ENCODE results near the gene CENPU.

DNA sequence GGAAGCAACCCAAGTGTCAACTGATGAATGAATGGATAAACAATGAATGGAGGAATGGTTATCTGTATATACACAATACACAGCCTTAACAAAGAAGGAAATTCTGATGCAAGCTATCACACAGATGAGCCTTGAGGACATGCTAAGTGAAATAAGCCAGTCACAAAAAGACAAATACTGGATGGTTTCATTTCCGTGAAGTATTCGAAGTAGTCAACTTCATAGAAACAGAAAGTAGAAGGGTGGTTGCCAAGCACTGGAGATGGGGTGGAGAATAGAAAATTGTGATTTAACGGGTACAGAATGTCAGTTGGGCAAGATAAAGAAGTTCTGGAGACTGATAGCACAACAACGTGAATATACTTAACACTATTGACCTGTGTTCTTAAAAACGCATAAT, 28.2 kb downstream of the CENPU start:
- no peak for TF ChIP-seq POLR2AphosphoS5 (IDR thresholded peaks at IDR 0.05)
- TF ChIP-seq, protein P1, sequence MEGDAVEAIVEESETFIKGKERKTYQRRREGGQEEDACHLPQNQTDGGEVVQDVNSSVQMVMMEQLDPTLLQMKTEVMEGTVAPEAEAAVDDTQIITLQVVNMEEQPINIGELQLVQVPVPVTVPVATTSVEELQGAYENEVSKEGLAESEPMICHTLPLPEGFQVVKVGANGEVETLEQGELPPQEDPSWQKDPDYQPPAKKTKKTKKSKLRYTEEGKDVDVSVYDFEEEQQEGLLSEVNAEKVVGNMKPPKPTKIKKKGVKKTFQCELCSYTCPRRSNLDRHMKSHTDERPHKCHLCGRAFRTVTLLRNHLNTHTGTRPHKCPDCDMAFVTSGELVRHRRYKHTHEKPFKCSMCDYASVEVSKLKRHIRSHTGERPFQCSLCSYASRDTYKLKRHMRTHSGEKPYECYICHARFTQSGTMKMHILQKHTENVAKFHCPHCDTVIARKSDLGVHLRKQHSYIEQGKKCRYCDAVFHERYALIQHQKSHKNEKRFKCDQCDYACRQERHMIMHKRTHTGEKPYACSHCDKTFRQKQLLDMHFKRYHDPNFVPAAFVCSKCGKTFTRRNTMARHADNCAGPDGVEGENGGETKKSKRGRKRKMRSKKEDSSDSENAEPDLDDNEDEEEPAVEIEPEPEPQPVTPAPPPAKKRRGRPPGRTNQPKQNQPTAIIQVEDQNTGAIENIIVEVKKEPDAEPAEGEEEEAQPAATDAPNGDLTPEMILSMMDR (IDR thresholded peaks at IDR 0.05): no peak
